ENCODE results near the gene NOMO2.
"Not testable (repeated sequence)": the region's sequence is repeated elsewhere in the genome, so short reads cannot be mapped to it uniquely, and the experiment has no call there.

The NOMO2 gene

GRCh38 chr16:18561727-18562314 is at the start of gene NOMO2:
Gene NOMO2, minus strand, starts transcription at chr16:18562097. Its CDS starts 57 bp downstream, at chr16:18562040.
- in situ Hi-C loops (cut with HindIII; ENCODE audit: low sequenced_read_pairs), result not testable (repeated sequence)

GRCh38 chr16:18610147-18610803 is 48.4 kb upstream of the NOMO2 start:
- in situ Hi-C loops (cut with HindIII; ENCODE audit: low sequenced_read_pairs), result not testable (repeated sequence)

- in situ Hi-C loops (cut with HindIII; ENCODE audit: low sequenced_read_pairs), result not testable (repeated sequence)
These were observed 46.4 kb upstream of the NOMO2 start for GRCh38 chr16:18608271-18608670.

- in situ Hi-C loops (cut with HindIII; ENCODE audit: low sequenced_read_pairs), result not testable (repeated sequence)
These were observed 41.8 kb upstream of the NOMO2 start for GRCh38 chr16:18603572-18604246.

GRCh38 chr16:18598582-18598981 is 36.7 kb upstream of the NOMO2 start:
- in situ Hi-C loops (cut with HindIII; ENCODE audit: low sequenced_read_pairs), result not testable (repeated sequence)

GRCh38 chr16:18597734-18598133 is 35.8 kb upstream of the NOMO2 start:
- in situ Hi-C loops (cut with HindIII; ENCODE audit: low sequenced_read_pairs), result not testable (repeated sequence)

- in situ Hi-C loops (cut with HindIII; ENCODE audit: low sequenced_read_pairs), result not testable (repeated sequence)
These were observed 35.4 kb upstream of the NOMO2 start for GRCh38 chr16:18597319-18597718.

- in situ Hi-C loops (cut with HindIII; ENCODE audit: low sequenced_read_pairs), result not testable (repeated sequence)
These were observed 33.9 kb upstream of the NOMO2 start for GRCh38 chr16:18595796-18596195.

- in situ Hi-C loops (cut with HindIII; ENCODE audit: low sequenced_read_pairs), result not testable (repeated sequence)
These were observed 33.0 kb upstream of the NOMO2 start for GRCh38 chr16:18594880-18595279.

GRCh38 chr16:18593904-18594303 is 32.0 kb upstream of the NOMO2 start:
- in situ Hi-C loops (cut with HindIII; ENCODE audit: low sequenced_read_pairs), result not testable (repeated sequence)

GRCh38 chr16:18592982-18593381 is 31.1 kb upstream of the NOMO2 start:
- in situ Hi-C loops (cut with HindIII; ENCODE audit: low sequenced_read_pairs), result not testable (repeated sequence)

- in situ Hi-C loops (cut with HindIII; ENCODE audit: low sequenced_read_pairs), result not testable (repeated sequence)
These were observed 30.0 kb upstream of the NOMO2 start for GRCh38 chr16:18591908-18592307.

- in situ Hi-C loops (cut with HindIII; ENCODE audit: low sequenced_read_pairs), result not testable (repeated sequence)
These were observed 29.5 kb upstream of the NOMO2 start for GRCh38 chr16:18591441-18591840.

- in situ Hi-C loops (cut with HindIII; ENCODE audit: low sequenced_read_pairs), result not testable (repeated sequence)
These were observed 27.9 kb upstream of the NOMO2 start for GRCh38 chr16:18589806-18590205.

GRCh38 chr16:18586560-18587540 is 25.0 kb upstream of the NOMO2 start:
- in situ Hi-C loops (cut with HindIII; ENCODE audit: low sequenced_read_pairs), result not testable (repeated sequence)

- in situ Hi-C loops (cut with HindIII; ENCODE audit: low sequenced_read_pairs), result not testable (repeated sequence)
These were observed 23.9 kb upstream of the NOMO2 start for GRCh38 chr16:18585789-18586188.

- in situ Hi-C loops (cut with HindIII; ENCODE audit: low sequenced_read_pairs), result no loop called here
These were observed 21.0 kb upstream of the NOMO2 start for GRCh38 chr16:18582902-18583301.

- in situ Hi-C loops (cut with HindIII; ENCODE audit: low sequenced_read_pairs), result not testable (repeated sequence)
These were observed 18.5 kb upstream of the NOMO2 start for GRCh38 chr16:18580396-18580795.

GRCh38 chr16:18579261-18579660 is 17.4 kb upstream of the NOMO2 start:
- in situ Hi-C loops (cut with HindIII; ENCODE audit: low sequenced_read_pairs), result not testable (repeated sequence)

GRCh38 chr16:18577942-18578341 is 16.0 kb upstream of the NOMO2 start:
- in situ Hi-C loops (cut with HindIII; ENCODE audit: low sequenced_read_pairs), result not testable (repeated sequence)

GRCh38 chr16:18575945-18576344 is 14.0 kb upstream of the NOMO2 start:
- in situ Hi-C loops (cut with HindIII; ENCODE audit: low sequenced_read_pairs), result not testable (repeated sequence)
